Measurements from ENCODE around the gene CENPA.

DNA sequence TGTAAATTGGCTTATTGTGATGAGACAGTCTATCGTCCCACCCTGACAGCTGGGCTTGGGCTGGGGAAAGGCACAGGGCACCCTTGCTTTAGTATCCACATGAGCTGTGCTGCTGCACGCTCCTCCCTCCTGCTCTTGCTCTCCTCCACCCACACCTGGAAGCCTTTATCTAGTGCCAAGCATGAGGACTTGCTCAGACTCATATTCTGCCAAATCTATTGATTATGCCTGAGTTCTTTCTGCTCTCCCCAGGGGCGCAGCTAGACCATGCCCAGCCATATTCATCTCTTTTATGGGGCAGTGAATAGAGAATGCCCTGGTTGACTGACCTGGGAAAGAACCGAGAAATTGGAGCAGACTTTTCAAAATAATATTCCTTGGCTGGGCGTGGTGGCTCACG, 33.1 kb downstream of the CENPA start:
- TF ChIP-seq TAF1 (IDR thresholded peaks at IDR 0.05; ENCODE audit: low read depth): no peak
- TF ChIP-seq, protein P1, sequence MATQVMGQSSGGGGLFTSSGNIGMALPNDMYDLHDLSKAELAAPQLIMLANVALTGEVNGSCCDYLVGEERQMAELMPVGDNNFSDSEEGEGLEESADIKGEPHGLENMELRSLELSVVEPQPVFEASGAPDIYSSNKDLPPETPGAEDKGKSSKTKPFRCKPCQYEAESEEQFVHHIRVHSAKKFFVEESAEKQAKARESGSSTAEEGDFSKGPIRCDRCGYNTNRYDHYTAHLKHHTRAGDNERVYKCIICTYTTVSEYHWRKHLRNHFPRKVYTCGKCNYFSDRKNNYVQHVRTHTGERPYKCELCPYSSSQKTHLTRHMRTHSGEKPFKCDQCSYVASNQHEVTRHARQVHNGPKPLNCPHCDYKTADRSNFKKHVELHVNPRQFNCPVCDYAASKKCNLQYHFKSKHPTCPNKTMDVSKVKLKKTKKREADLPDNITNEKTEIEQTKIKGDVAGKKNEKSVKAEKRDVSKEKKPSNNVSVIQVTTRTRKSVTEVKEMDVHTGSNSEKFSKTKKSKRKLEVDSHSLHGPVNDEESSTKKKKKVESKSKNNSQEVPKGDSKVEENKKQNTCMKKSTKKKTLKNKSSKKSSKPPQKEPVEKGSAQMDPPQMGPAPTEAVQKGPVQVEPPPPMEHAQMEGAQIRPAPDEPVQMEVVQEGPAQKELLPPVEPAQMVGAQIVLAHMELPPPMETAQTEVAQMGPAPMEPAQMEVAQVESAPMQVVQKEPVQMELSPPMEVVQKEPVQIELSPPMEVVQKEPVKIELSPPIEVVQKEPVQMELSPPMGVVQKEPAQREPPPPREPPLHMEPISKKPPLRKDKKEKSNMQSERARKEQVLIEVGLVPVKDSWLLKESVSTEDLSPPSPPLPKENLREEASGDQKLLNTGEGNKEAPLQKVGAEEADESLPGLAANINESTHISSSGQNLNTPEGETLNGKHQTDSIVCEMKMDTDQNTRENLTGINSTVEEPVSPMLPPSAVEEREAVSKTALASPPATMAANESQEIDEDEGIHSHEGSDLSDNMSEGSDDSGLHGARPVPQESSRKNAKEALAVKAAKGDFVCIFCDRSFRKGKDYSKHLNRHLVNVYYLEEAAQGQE (IDR thresholded peaks at IDR 0.05; ENCODE audit: low read depth): no peak
- TF ChIP-seq EGR1 (IDR thresholded peaks at IDR 0.05): no peak
- TF ChIP-seq CEBPB (IDR thresholded peaks at IDR 0.05): no peak
- no peak for TF ChIP-seq RAD21 (IDR thresholded peaks at IDR 0.05; ENCODE audit: low read depth)
- no peak for TF ChIP-seq NFIC (IDR thresholded peaks at IDR 0.05)
- no peak for TF ChIP-seq YY1 (IDR thresholded peaks at IDR 0.05; ENCODE audit: low read depth)
- TF ChIP-seq EP300 (IDR thresholded peaks at IDR 0.05; ENCODE audit: borderline replicate concordance): no peak
